BLaER1 treated with 17β-estradiol and CSF1 and Interleukin-3, amounts not matched to agents 10 nM and 100 nM (cell line): ENCODE data around the gene ZBTB24.

ENCODE experiments used
- H3K27ac ChIP-seq, 11 experiments: shearing (Covaris generic); formaldehyde crosslinking; 2 replicates each; pipeline ENCODE4 v1.8.1; 2022
- H3K27me3 ChIP-seq, 11 experiments: shearing (Covaris generic); formaldehyde crosslinking; 2 replicates each; pipeline ENCODE4 v1.8.1; 2022
- H3K36me3 ChIP-seq, 11 experiments: shearing (Covaris generic); formaldehyde crosslinking; 2 replicates each; pipeline ENCODE4 v1.8.1; 2022
- H3K4me1 ChIP-seq, 10 experiments: shearing (Covaris generic); formaldehyde crosslinking; 2 replicates each; pipeline ENCODE4 v1.8.1; 2022
- H3K4me2 ChIP-seq, 11 experiments: shearing (Covaris generic); formaldehyde crosslinking; 2 replicates each; pipeline ENCODE4 v1.8.1; 2022
- H3K4me3 ChIP-seq, 10 experiments: shearing (Covaris generic); formaldehyde crosslinking; 2 replicates each; pipeline ENCODE4 v1.8.1; 2022
- H3K9ac ChIP-seq, 11 experiments: shearing (Covaris generic); formaldehyde crosslinking; 2 replicates each; pipeline ENCODE4 v1.8.1; 2022
- H3K9me3 ChIP-seq, 11 experiments: shearing (Covaris generic); formaldehyde crosslinking; replicated peaks in 1 of 11; 2 replicates each; pipeline ENCODE4 v1.8.1; 2022
- H4K20me1 ChIP-seq, 11 experiments: shearing (Covaris generic); formaldehyde crosslinking; 2 replicates each; pipeline ENCODE4 v1.8.1; 2022
- Cebpa-rat ChIP-seq, 11 experiments: shearing (Covaris generic); IDR thresholded peaks; 2 replicates each; pipeline ENCODE4 v1.8.1; 2022

Gene ZBTB24

GRCh38 chr6:109460161-109460829, 22.7 kb downstream of the ZBTB24 start:
- Histone ChIP-seq H3K27me3 (no peaks in the 10 kb centered on the region), H3K4me2 (no peak overlapping the region), H3K36me3 (peaks cover 42 to 46% (median 45%) of the 10 kb centered on the region in 11 experiments), H3K4me1 (peaks cover 34 to 37% (median 36%) of the 10 kb centered on the region in 10 experiments), H3K9ac (no peak overlapping the region), H3K9me3 (peaks cover 0 to 14% (median 5%) of the 10 kb centered on the region in 11 experiments; a peak in 12 of 22 replicates), H4K20me1 (peaks cover 0 to 71% (median 12%) of the 10 kb centered on the region in 11 experiments; a peak in 16 of 22 replicates), H3K4me3 (no peak overlapping the region), H3K27ac (no peak overlapping the region)
- no peak for TF ChIP-seq Cebpa-rat (IDR thresholded peaks at IDR 0.05)

- Histone ChIP-seq H3K4me2 (peak overlapping the region; percentile 52 to 97 (median 93)), H4K20me1 (peaks cover 4 to 63% (median 11%) of the 10 kb centered on the region in 11 experiments; a peak in 18 of 22 replicates), H3K4me1 (peaks cover 40 to 42% (median 41%) of the 10 kb centered on the region in 10 experiments), H3K9me3 (peaks cover 0 to 14% (median 5%) of the 10 kb centered on the region in 11 experiments; a peak in 12 of 22 replicates), H3K36me3 (peaks cover 29 to 33% (median 31%) of the 10 kb centered on the region in 11 experiments), H3K27ac (peak overlapping the region in 5 of 11 experiments; percentile 13 to 37 (median 32); a peak in 8 of 22 replicates), H3K4me3 (no peak overlapping the region), H3K27me3 (no peaks in the 10 kb centered on the region), H3K9ac (no peak overlapping the region)
- no peak for TF ChIP-seq Cebpa-rat (IDR thresholded peaks at IDR 0.05)
Observed at GRCh38 chr6:109458774-109459531, 24.1 kb downstream of the ZBTB24 start.

- peak overlapping the region in 7 of 11 experiments; percentile 34 to 100 (median 98); a peak in 5 of 22 replicates for H3K27ac ChIP-seq
- H3K9ac ChIP-seq, result peak overlapping the region in 3 of 11 experiments; percentile 93 to 99 (median 98); a peak in 2 of 22 replicates
- peaks cover 18 to 32% (median 30%) of the 10 kb centered on the region in 11 experiments for H3K36me3 ChIP-seq
- H3K27me3 ChIP-seq, result no peaks in the 10 kb centered on the region
- H4K20me1 ChIP-seq, result peaks cover 6 to 65% (median 18%) of the 10 kb centered on the region in 11 experiments; a peak in 18 of 22 replicates
- TF ChIP-seq Cebpa-rat (IDR thresholded peaks at IDR 0.05), result no peak
- H3K4me3 ChIP-seq, result 0 out of 20 replicates have a peak overlapping the region, but pooled peaks of 2 of the 10 experiments have one; percentile 90
- H3K9me3 ChIP-seq, result peaks cover 0 to 14% (median 5%) of the 10 kb centered on the region in 11 experiments; a peak in 12 of 22 replicates
- peak overlapping the region; percentile 91 to 98 (median 95) for H3K4me2 ChIP-seq
- H3K4me1 ChIP-seq, result peaks cover 54 to 56% (median 55%) of the 10 kb centered on the region in 10 experiments
Observed at GRCh38 chr6:109457562-109457996, 25.4 kb downstream of the ZBTB24 start.

- peak overlapping the region; percentile 67 to 96 (median 85) for H3K4me3 ChIP-seq
- TF ChIP-seq Cebpa-rat (IDR thresholded peaks at IDR 0.05), result no peak
- peak overlapping the region; percentile 91 to 98 (median 95) for H3K4me2 ChIP-seq
- peaks cover 0 to 8% (median 5%) of the 10 kb centered on the region in 11 experiments; a peak in 12 of 22 replicates for H3K9me3 ChIP-seq
- H3K27me3 ChIP-seq, result no peaks in the 10 kb centered on the region
- H3K36me3 ChIP-seq, result peaks cover 18 to 32% (median 30%) of the 10 kb centered on the region in 11 experiments
- peaks cover 9 to 65% (median 25%) of the 10 kb centered on the region in 11 experiments; a peak in 18 of 22 replicates for H4K20me1 ChIP-seq
- peaks cover 60 to 63% (median 61%) of the 10 kb centered on the region in 10 experiments for H3K4me1 ChIP-seq
- peak overlapping the region; percentile 82 to 99 (median 97); a peak in 21 of 22 replicates for H3K9ac ChIP-seq
- peak overlapping the region in 10 of 11 experiments; percentile 77 to 100 (median 98); a peak in 18 of 22 replicates for H3K27ac ChIP-seq
Observed at GRCh38 chr6:109456710-109457561, 26.1 kb downstream of the ZBTB24 start.

- Histone ChIP-seq H3K4me1 (peaks cover 68 to 70% (median 69%) of the 10 kb centered on the region in 10 experiments), H3K27ac (peak overlapping the region; percentile 57 to 100 (median 98)), H4K20me1 (peaks cover 9 to 68% (median 32%) of the 10 kb centered on the region in 11 experiments; a peak in 17 of 22 replicates), H3K9ac (peak overlapping the region; percentile 82 to 99 (median 97)), H3K4me2 (peak overlapping the region; percentile 91 to 98 (median 95)), H3K36me3 (peaks cover 17 to 32% (median 30%) of the 10 kb centered on the region in 11 experiments), H3K9me3 (peaks cover 0 to 2% (median under 1%) of the 10 kb centered on the region in 11 experiments; a peak in 9 of 22 replicates), H3K27me3 (no peaks in the 10 kb centered on the region), H3K4me3 (peak overlapping the region; percentile 67 to 96 (median 85))
- TF ChIP-seq Cebpa-rat (IDR thresholded peaks at IDR 0.05), result no peak
Observed at GRCh38 chr6:109456111-109456583, 26.9 kb downstream of the ZBTB24 start.

- TF ChIP-seq Cebpa-rat (IDR thresholded peaks at IDR 0.05), result no peak
- Histone ChIP-seq H3K27me3 (no peaks in the 10 kb centered on the region), H4K20me1 (peaks cover 9 to 72% (median 38%) of the 10 kb centered on the region in 11 experiments; a peak in 18 of 22 replicates), H3K9ac (peak within 1 kb of the TSS; percentile 88 to 99 (median 97)), H3K27ac (peak within 1 kb of the TSS; percentile 90 to 100 (median 98)), H3K9me3 (no peaks in the 10 kb centered on the region), H3K4me3 (peak within 1 kb of the TSS; percentile 67 to 96 (median 85)), H3K4me2 (peak within 1 kb of the TSS; percentile 94 to 100 (median 100)), H3K36me3 (peaks cover 20 to 33% (median 32%) of the 10 kb centered on the region in 11 experiments; a peak in 21 of 22 replicates), H3K4me1 (peaks cover 74 to 76% (median 75%) of the 10 kb centered on the region in 10 experiments)
Observed at GRCh38 chr6:109455437-109456110, 27.4 kb downstream of the ZBTB24 start, which contains the start of gene MICAL1. TSS of gene MICAL1 (minus strand) at chr6:109455772. CDS start at chr6:109454196, 1,576 bp downstream.
